HEK293T (cell line): ENCODE results near the gene FMN2.

Experiments used
- CTCF ChIA-PET: fragments of 350-600 bp; formaldehyde crosslinking; extraction: SDS; loops from one replicate; lab custom pipeline; 2021; ENCODE audit warnings: antibody characterized with exemption, inconsistent platforms; lab: Yijun Ruan, JAX
- POLR2A ChIA-PET: fragments of 350-600 bp; formaldehyde crosslinking; extraction: SDS; loops from one replicate; lab custom pipeline; 2020; ENCODE audit warnings: antibody characterized with exemption, inconsistent platforms; lab: Yijun Ruan, JAX
- DNase-seq: peaks from one replicate; pipeline ENCODE4 v3.0.0; 2012; ENCODE audit warnings: mixed read lengths; ENCODE audit errors: extremely low spot score
- ARNT ChIP-seq: fragments of 450-650 bp; IDR thresholded peaks from 2 replicates; pipeline ENCODE4 v1.6.1; 2017; ENCODE audit warnings: mild to moderate bottlenecking
- BHLHE40 ChIP-seq: fragments of 450-650 bp; IDR thresholded peaks from 2 replicates; pipeline ENCODE4 v1.6.1; 2016; ENCODE audit warnings: mild to moderate bottlenecking, moderate library complexity, borderline replicate concordance
- CTBP1 ChIP-seq: fragments of 450-650 bp; IDR thresholded peaks from 2 replicates; pipeline ENCODE4 v1.6.1; 2016; ENCODE audit warnings: borderline replicate concordance
- ELF4 ChIP-seq: fragments of 450-650 bp; IDR thresholded peaks from 2 replicates; pipeline ENCODE4 v1.6.1; 2017; ENCODE audit warnings: antibody characterized with exemption
- FOXA1 ChIP-seq: fragments of 450-650 bp; IDR thresholded peaks from 2 replicates; pipeline ENCODE4 v1.6.1; 2016; ENCODE audit warnings: mild to moderate bottlenecking
- FOXK2 ChIP-seq: fragments of 450-650 bp; IDR thresholded peaks from 2 replicates; pipeline ENCODE4 v1.6.1; 2016; ENCODE audit warnings: mild to moderate bottlenecking
- FOXM1 ChIP-seq: fragments of 450-650 bp; IDR thresholded peaks from 2 replicates; pipeline ENCODE4 v1.6.1; 2017; ENCODE audit warnings: mild to moderate bottlenecking, borderline replicate concordance
- HDGF ChIP-seq: fragments of 450-650 bp; IDR thresholded peaks from 2 replicates; pipeline ENCODE4 v1.6.1; 2017; ENCODE audit warnings: antibody characterized with exemption, borderline replicate concordance
- L3MBTL2 ChIP-seq: fragments of 450-650 bp; conservative IDR thresholded peaks from 2 replicates; pipeline ENCODE4 v1.6.1; 2016; ENCODE audit warnings: mild to moderate bottlenecking
- LEF1 ChIP-seq: fragments of 450-650 bp; IDR thresholded peaks from 2 replicates; pipeline ENCODE4 v1.6.1; 2017; ENCODE audit warnings: mild to moderate bottlenecking, borderline replicate concordance
- NFRKB ChIP-seq: fragments of 450-650 bp; IDR thresholded peaks from 2 replicates; pipeline ENCODE4 v1.6.1; 2016; ENCODE audit warnings: mild to moderate bottlenecking, moderate library complexity
- SP1 ChIP-seq: fragments of 450-650 bp; IDR thresholded peaks from 2 replicates; pipeline ENCODE4 v1.6.1; 2017
- SUZ12 ChIP-seq: fragments of 450-650 bp; IDR thresholded peaks from 2 replicates; pipeline ENCODE4 v1.6.1; 2016; ENCODE audit warnings: mild to moderate bottlenecking
- TARDBP ChIP-seq: fragments of 450-650 bp; IDR thresholded peaks from 2 replicates; pipeline ENCODE4 v1.6.1; 2016
- ZNF384 ChIP-seq: fragments of 450-650 bp; IDR thresholded peaks from 2 replicates; pipeline ENCODE4 v1.6.1; 2016
- TF ChIP-seq, protein P1 (sequence below): fragments of 450-650 bp; IDR thresholded peaks from 2 replicates; pipeline ENCODE4 v1.6.1; 2016

The FMN2 gene

GRCh38 chr1:240091614-240092300 lies at the start of gene FMN2:
FMN2 (plus strand) TSS chr1:240091883; CDS start chr1:240092110, 227 bp downstream.
- CTCF ChIA-PET = interaction anchor here (0.6 to 2.4 kb wide), 7 partner anchors 8 to 209 kb away, joined by 3 to 13 read pairs (median 4); no protein-coding TSS in a partner anchor
- TF ChIP-seq FOXM1 (peak; percentile 86), ARNT (no peak), L3MBTL2 (peak; percentile 77)
- POLR2A ChIA-PET = interaction anchor here (0.5 to 1.6 kb wide), 10 partner anchors 9 to 1298 kb away, joined by 3 to 8 read pairs (median 4); no protein-coding TSS in a partner anchor
- DNase-seq = peak; percentile 90

DNA sequence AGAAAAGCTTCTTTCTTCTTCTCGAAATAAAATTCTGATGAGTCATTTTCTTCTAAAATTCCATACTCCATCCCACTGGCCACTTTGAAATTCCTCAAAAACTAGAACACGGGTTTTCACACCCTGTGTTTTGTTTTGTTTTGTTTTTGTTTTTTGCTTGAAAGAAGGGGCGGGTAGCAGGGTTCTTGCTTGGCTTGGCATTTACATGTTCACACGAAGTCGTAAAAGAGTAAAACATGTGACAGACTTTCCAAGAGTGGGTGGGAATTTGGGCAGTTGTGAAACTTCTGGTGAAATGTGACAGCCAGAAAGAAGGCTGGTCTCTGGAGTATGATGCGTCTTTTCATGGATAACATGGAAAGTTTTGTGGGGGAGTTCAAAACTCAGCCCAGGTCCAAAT lies 47.1 kb upstream of the FMN2 start:
- TF ChIP-seq FOXM1 = no peak
- TF ChIP-seq L3MBTL2 = no peak
- TF ChIP-seq SP1 = no peak
- TF ChIP-seq, protein P1, sequence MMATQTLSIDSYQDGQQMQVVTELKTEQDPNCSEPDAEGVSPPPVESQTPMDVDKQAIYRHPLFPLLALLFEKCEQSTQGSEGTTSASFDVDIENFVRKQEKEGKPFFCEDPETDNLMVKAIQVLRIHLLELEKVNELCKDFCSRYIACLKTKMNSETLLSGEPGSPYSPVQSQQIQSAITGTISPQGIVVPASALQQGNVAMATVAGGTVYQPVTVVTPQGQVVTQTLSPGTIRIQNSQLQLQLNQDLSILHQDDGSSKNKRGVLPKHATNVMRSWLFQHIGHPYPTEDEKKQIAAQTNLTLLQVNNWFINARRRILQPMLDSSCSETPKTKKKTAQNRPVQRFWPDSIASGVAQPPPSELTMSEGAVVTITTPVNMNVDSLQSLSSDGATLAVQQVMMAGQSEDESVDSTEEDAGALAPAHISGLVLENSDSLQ = no peak
- TF ChIP-seq BHLHE40 = no peak
- no peak for DNase-seq
- CTCF ChIA-PET = no interaction called here
- POLR2A ChIA-PET = no interaction called here

GRCh38 chr1:240046000-240046399 lies 45.7 kb upstream of the FMN2 start:
- no peak for DNase-seq
- ChIA-PET POLR2A (no interaction called here), CTCF (no interaction called here)
- TF ChIP-seq LEF1 (no peak), ZNF384 (no peak), CTBP1 (no peak), SUZ12 (no peak), FOXK2 (no peak), FOXM1 (no peak), NFRKB (no peak), FOXA1 (no peak), HDGF (no peak)

DNA sequence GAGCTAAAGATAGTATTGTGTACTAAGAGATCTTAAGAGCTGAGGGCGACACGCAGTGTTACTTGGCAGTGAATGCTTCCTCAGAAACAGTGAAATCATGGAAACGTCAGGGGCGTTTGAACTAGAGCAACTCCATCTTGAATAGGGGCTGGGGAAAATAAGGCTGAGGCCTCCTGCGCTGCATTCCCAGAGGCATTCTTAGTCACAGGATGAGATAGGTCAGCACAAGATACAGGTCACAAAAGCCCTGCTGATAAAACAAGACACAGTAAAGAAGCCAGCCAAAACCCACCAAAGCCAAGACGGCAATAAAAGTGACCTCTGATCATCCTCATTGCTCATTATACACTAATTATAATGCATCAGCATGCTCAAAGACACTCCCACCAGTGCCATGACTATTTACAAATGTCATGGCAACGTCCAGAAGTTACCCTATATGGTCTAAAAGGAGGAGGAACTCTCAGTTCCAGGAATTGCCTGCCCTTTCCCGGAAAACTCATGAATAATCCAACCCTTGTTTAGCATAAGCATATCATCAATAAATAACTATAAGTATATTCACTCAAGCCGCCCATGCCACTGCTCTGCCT lies 37.5 kb upstream of the FMN2 start:
- TF ChIP-seq L3MBTL2 (no peak), FOXM1 (no peak), SUZ12 (no peak), ARNT (no peak), TARDBP (no peak), NFRKB (no peak), SP1 (no peak), FOXA1 (no peak), FOXK2 (no peak), CTBP1 (no peak), HDGF (no peak)
- TF ChIP-seq, protein P1 = no peak
- CTCF ChIA-PET = no interaction called here
- POLR2A ChIA-PET = no interaction called here
- DNase-seq = no peak

DNA sequence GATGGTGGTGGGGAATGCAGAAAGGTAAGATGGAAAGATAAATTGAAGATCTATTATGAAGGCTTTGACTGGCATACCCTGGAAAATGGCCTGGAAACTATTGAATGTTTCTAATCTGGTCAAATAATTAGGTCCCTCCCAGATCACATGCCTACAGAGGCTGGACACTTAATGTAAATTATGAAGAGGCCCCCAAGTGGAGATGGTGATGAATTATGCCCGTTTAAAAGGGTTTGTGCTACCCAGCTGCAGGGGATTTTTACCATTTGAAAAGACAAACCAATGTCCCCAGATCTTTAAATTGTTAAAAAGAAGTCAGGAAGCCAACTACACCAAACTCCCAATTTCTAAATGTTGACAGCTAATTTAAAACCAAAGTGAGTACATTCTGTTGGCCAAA lies 35.7 kb upstream of the FMN2 start:
- ChIA-PET CTCF (interaction anchor here (0.6 kb wide), 2 partner anchors 9 to 48 kb away, joined by 3 to 4 read pairs; no protein-coding TSS in a partner anchor), POLR2A (interaction anchor here (1.4 kb wide), 1 partner anchor 36 kb away, joined by 3 read pairs; the partner anchor contains the start of gene FMN2)
- no peak for TF ChIP-seq FOXK2
- no peak for TF ChIP-seq FOXA1
- TF ChIP-seq SP1 = no peak
- no peak for TF ChIP-seq CTBP1
- no peak for TF ChIP-seq TARDBP
- no peak for TF ChIP-seq SUZ12
- TF ChIP-seq, protein P1 = no peak
- no peak for TF ChIP-seq ZNF384
- TF ChIP-seq ELF4 = no peak
- no peak for TF ChIP-seq ARNT
- TF ChIP-seq LEF1 = no peak
- TF ChIP-seq L3MBTL2 = no peak
- TF ChIP-seq FOXM1 = no peak
- TF ChIP-seq NFRKB = no peak
- DNase-seq = no peak

DNA sequence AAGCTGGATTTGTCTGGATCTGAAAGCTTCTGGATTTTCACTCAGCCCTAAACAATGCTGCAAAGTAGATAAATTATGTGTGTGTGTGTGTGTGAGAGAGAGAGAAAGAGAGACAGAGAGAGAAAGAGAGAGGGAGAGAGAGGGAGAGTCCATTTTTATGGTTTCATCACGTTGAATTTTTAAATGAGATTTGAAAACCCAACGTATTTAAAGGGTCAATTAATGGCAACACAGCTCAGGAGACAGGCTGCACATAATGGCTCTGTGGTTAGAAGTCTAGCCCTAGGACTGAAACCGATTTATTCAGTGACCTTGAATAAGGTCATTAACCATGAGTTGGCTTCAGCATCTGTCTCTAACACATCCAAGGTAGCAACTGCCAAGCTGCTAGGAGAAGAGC lies 35.3 kb upstream of the FMN2 start:
- CTCF ChIA-PET = interaction anchor here (0.6 kb wide), 2 partner anchors 9 to 29 kb away, joined by 3 read pairs; no protein-coding TSS in a partner anchor
- DNase-seq = no peak
- TF ChIP-seq SUZ12 = no peak
- POLR2A ChIA-PET = interaction anchor here (1.4 kb wide), 1 partner anchor 35 kb away, joined by 3 read pairs; the partner anchor contains the start of gene FMN2
